GM08714 (cell line): ENCODE results near the gene CFAP299.

Experiments
- H3K4me3 ChIP-seq: fragments of 200-500 bp; sonication (Bioruptor generic); 2 replicates; pipeline ENCODE4 v1.5.1; 2014; ENCODE audit warnings: mild to moderate bottlenecking, low read length, inconsistent platforms
- ZNF274 ChIP-seq: IDR thresholded peaks from 2 replicates; pipeline ENCODE4 v1.6.1; 2012; ENCODE audit warnings: mild to moderate bottlenecking, low read depth, low read length

The CFAP299 gene

DNA sequence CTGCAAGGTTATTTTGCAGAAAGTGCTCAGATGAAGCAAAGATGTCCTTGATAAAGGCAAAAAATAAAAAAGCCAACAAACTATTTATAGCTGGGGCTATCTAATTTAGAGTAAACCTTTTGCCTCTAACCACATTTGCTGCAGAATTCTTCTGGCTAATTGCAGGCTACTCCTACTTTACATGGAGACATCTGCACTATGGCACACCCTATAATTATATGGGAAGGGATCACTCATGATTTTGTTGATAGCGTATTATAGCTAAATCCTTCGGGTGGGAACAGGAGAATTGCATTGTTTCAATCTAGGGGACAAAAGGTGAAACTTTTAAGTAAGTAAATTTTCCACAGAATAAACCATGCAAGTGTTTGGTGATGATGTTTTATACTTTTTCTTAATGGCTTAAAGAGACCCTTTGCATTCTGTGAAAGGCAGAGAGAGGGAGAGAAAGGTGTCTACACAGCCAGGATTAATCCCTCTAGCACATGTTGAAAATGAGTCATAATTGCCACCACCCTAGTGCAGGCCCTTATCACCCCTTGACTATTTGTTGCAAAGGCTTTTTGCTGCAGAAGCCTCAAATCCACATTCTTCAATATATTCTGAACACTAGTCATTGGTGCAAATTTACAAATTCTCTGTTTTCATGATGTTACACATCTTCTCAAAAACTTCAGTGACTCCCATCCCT, 473.7 kb downstream of the CFAP299 start:
- TF ChIP-seq ZNF274, result no peak
- no peak overlapping the region for H3K4me3 ChIP-seq

DNA sequence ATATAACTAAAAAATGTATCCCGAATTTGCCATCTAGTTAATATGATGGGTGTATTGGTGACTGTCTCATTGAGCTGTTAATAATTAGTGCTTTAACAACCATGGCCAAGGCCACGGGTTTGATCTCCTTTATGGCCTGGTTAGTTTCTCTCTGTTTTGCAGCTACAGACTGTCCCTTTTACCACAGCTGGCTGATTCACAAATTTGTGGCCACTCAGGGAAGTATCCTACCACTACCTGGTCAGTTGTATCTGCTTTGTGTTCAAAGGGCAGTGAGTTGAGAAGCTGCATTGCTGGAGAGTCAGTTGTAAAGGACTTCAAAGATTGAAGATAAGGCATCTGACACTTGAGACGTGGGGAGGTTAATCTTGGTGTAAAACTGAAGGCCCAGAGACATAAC, 475.9 kb downstream of the CFAP299 start:
- no peak overlapping the region for H3K4me3 ChIP-seq
- no peak for TF ChIP-seq ZNF274

DNA sequence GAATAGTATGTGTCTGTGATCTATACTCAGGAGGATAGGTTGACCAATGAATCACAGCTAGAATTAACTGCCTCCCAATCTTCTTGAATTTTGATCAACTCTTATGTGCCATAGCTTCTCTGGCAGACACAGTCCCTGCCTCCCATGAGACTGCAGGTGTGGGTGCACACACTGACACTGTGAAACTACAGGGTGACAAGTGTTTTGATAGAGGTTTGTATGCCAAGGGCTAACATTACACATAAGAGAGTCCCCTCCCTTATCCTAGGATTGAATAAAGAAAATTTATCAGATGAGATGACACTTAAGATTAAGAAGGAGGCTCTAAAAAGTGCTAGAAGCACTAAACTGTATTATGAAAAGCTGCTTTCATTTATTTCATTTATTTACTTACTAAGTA, 476.6 kb downstream of the CFAP299 start:
- TF ChIP-seq ZNF274, result no peak
- H3K4me3 ChIP-seq, result no peak overlapping the region

DNA sequence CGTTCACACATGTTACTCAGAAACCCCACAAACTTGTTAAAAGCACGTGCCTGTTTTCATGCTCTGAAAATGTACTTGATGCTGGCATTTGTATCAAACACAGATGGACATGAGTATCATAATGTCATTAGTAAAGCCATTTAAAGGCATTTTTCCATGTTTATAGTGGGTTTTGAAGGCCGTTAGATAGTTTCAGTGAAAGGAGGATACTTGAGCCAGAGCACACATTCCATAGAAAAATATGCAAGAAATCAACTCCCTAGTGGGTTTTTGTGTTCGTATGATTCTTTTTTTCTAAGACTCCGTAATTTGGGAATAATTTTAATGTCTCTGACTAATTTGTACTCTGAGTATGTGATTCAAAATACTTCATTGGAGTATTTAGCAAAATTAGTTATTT, 478.7 kb downstream of the CFAP299 start:
- TF ChIP-seq ZNF274, result no peak
- H3K4me3 ChIP-seq, result no peak overlapping the region

DNA sequence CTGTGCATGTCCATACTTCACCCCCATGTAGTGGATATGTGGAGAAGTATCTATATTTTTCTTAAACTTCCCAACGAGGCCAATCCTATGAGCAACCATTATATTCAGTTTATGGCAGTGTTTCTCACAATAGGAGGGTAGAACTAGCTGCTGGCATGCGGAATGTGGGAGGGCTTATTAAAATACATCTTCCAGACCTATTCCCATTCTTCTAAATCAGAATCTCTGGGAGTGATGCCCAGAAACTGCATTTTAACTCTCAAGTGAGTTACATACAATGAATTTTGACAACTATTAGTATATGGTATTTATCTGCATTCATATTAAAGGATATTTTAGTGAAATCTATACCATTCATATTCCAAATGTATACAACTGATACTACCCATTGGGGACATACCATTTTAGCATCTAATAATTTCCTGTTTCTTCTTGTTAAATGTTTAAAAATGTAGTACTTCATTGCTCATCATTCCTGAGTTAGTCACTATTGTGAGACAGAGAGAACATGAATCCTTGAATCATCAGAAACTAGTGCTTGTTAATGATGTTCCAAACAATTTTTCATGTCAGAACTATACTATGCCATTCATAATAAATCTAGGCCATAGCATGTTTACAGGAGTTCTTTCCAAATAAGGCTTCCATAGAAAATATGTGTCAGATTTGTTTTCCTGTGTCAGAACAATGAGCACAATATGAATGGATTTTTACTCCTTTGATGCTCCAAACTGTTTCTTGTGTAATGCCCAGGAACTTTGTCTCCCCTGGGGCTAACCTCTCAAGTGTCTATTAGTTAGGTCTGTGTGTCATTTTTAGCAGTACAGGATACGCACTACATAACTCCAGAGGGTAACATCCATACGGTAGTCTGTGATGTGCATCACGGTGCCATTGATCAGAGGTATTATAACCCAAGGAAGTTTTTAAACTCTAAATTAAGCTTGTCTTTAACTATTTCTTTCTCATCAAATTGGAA, 496.1 kb downstream of the CFAP299 start:
- TF ChIP-seq ZNF274, result no peak
- H3K4me3 ChIP-seq, result no peak overlapping the region

DNA sequence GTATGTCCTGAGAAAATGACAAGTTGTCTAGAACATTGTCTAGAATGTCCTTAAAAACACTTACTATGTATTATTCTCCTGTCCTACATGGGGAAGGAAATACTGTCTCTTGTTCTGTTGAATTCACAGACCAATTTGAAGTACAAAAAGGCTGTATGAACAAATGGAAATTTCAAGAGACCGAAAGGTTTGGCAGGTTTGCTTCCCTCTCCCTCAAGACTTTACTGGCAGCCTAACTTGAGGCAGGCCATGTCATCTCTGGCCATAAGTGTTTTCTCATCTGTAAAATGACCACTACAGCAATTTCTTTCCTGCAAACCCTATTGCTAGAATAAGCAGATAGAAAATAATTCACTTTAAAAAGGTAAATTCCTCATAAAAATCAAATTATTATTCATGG, 503.8 kb downstream of the CFAP299 start:
- TF ChIP-seq ZNF274, result no peak
- H3K4me3 ChIP-seq, result no peak overlapping the region

DNA sequence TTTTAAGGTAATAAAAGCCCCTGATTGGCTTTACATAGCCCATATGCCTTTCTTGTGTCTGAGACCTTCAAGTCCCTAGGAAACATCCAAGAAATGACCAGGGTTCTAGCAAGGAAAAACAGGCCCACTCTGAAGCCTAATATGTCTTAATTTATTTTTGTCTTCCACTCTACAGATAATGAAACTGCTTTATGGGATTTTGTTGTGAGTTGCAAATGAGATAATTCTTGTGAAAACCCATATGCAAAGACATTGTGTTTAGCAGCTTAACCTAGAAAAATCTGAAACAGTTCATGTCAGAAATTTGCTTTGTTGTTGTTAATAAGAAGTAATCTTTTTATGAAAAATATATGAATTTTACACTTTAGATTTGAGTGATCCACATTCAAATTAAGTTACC, 504.3 kb downstream of the CFAP299 start:
- no peak overlapping the region for H3K4me3 ChIP-seq
- no peak for TF ChIP-seq ZNF274

DNA sequence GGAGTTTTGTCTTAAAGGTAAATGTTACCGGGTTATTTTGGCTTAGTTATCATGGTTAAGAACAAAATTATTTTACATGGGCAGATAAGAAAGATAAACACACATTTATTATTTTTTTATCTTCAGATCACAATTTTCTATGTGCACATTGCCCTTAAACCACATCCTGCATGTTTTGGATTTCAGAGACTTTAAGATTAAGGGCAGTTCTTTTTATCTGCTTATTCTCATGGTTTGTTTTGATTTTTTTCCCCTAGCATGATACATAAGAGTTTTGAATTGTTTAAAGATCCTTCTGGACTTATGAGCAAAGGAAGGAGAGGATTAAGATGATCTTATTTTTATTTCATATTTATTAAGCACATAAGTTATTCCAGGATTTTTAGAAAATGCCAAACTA, 504.9 kb downstream of the CFAP299 start:
- TF ChIP-seq ZNF274, result no peak
- no peak overlapping the region for H3K4me3 ChIP-seq

DNA sequence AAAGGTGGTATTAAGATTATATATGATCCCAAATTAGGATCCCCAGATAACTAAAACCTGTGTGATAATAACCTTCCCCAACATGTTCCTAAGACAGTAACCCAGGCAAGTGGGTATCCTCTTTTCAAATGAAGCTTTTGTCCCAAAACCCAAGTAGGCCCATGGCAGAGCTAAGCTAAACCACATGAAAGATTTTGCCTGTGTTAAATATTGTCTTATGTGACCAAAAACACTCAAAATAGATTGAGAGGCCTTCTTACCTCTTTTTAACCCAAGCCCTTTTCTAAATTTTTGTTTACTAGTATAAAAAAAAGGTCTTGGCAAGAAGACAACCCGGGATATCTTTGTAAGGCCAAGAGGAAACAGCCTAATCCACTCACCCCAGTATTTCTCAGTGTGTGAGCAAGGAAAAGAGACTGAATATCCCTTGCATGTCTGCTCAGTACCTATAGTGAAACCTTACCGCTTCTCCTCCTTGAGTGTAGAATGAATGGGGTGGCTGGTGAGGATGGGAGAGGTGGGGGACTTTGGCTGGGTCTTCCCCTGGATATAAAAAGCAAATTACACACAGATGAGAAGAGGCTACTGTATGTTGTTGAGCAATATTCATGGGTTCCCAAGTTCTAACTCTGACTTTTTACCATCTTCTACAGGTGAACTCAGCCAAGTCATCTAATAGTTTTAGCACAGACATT, 506.2 kb downstream of the CFAP299 start:
- peak overlapping the region; percentile 31; the same call in 1 of the 2 replicates for H3K4me3 ChIP-seq
- no peak for TF ChIP-seq ZNF274

DNA sequence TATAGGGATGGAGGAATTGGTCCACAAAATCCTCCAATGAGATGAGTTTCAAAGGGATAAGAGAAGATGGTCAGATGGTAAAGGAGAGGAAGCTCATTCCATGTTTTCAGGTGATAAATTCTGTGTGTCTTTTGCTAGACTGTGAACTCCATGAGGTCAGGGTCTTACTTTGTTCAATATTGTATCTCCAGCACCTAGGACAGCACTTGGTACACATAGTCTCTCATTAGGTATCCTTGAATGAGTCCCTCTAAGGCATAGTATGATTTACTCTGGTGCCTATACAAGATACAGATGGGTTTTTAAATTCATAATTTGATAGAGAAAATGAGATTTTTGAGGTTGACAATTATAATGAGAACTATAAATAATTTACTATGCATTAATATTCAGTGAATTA, 510.7 kb downstream of the CFAP299 start:
- H3K4me3 ChIP-seq, result no peak overlapping the region
- no peak for TF ChIP-seq ZNF274

DNA sequence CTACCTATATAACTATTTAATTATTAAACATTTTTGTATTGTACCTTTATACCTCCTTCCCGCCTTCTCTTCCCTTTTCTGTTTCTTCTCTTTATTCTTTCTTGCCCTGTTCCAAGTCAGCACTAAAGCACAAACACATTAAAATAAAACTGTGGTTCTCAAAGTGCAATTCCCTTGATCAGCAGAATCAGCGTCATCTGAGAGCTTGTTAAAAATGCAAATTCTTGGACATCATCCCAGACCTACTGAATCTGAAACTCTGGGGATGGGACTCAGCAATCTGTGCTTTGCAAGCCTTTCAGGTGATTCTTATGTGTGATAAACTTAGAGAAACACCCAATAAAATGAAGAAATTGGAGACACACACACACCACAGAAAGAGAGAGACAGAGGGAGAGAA, 516.5 kb downstream of the CFAP299 start:
- no peak overlapping the region for H3K4me3 ChIP-seq
- TF ChIP-seq ZNF274, result no peak

DNA sequence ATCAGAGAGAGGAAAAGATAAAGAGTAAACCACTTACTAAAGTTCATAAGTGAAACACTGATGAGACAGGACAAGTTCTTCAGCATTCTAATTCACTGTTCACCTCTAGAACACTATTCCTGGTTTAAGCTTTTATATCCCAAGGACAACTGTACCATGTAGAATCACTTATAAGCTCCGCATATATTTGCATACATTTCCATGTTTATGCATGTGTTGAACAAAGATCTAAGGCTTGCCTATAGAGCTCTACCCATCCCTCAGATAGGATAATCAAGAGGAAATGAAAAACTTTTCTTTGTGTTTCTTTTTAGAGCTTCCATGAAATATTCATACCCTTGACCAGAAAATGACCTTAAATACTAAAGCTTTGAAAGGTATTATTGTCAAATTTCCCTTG, 538.0 kb downstream of the CFAP299 start:
- TF ChIP-seq ZNF274, result no peak
- H3K4me3 ChIP-seq, result no peak overlapping the region

DNA sequence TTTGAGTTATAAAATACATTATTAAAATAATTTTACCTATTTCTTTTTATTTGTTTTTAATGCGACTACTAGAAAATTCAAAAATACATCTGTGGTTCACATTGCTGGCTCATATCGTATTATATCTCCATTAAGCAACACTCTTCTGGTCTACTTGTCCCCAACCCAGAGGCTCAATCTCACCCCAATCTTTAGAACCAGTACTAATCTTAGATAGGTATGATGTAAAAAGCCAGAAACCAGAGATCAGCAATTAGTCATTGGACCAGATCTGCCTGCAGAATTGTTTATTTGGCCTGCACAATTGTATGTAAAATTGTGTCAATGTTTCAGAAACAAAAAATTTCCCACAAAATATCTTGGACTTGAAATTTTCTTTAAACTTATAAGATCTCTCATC, 539.4 kb downstream of the CFAP299 start:
- H3K4me3 ChIP-seq, result no peak overlapping the region
- TF ChIP-seq ZNF274, result no peak

DNA sequence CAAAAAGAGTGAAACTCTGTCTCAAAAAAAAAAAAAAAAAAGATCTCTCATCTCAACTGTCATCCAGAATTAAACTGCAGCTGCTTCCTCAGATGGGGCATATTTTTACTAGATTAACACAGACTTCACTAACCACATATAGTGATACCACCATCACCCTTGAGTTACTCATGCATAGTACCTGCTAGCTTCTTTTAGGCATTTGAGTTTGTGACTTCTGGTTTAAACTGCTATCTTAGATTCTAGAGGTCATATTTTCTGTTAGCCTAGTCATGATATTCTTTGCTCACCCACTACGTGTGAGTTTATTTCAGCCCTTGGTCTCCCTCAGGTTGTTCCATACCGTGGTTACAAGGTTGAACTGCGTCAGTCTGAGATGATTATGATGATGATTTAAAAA, 540.1 kb downstream of the CFAP299 start:
- H3K4me3 ChIP-seq, result no peak overlapping the region
- no peak for TF ChIP-seq ZNF274
